NK-92 treated with Interleukin-12 subunit alpha and Interleukin-12 subunit beta, amount 100 ng/mL, for 24 hours (cell line): Measurements from ENCODE around the gene SVEP1.

Experiments used
- DNase-seq: peaks from one replicate; lab custom pipeline; 2025; lab: John Stamatoyannopoulos, UW

SVEP1 gene

GRCh38 chr9:110319781-110320492 lies 259.6 kb downstream of the SVEP1 start:
- no peak for DNase-seq

GRCh38 chr9:110317911-110318310 lies 261.6 kb downstream of the SVEP1 start:
- DNase-seq: no peak

- no peak for DNase-seq
These were observed 263.1 kb downstream of the SVEP1 start for GRCh38 chr9:110316261-110317075.
